Psoas muscle (tissue), 8 donors: Measurements from ENCODE around the gene TXNDC8. TPM values are rescaled to one million over a fixed set of nuclear protein-coding genes. Genes with fewer than 3 reads are reported as not detected.
A peak's percentile ranks its signal among the peaks of the same experiment; 100 is the strongest.

ENCODE experiments used
- ATAC-seq, 4 donors: fragments of 200-7000 bp; cut with Tn5 transposase; one replicate each; pipeline ENCODE4 v1.9.1; 2020; ENCODE audit warnings: moderate library complexity in 3 of 4, mild to moderate bottlenecking in 2 of 4
- DNase-seq, 2 donors: peaks; one replicate each; pipeline ENCODE4 v3.0.0-alpha.2; 2020
- H3K27ac ChIP-seq: fragments of 200-600 bp; one replicate; pipeline ENCODE4 v1.8.0; 2022
- H3K27me3 ChIP-seq, 3 donors: fragments of 200-600 bp in 1 of 3; one replicate each; pipeline versions ENCODE4 v1.6.1 to v1.8.0; 2013 to 2022; ENCODE audit warnings: low read length in 2 of 3, mild to moderate bottlenecking in 2 of 3, moderate library complexity in 1 of 3; ENCODE audit not compliant: insufficient read depth in 3 of 3
- H3K36me3 ChIP-seq, 2 donors: fragments of 200-600 bp in 1 of 2; one replicate each; pipeline versions ENCODE4 v1.6.1 to v1.8.0; 2013 to 2022; ENCODE audit warnings: low read depth in 1 of 2, mild to moderate bottlenecking in 1 of 2, moderate library complexity in 1 of 2; ENCODE audit not compliant: insufficient read depth in 1 of 2
- H3K4me1 ChIP-seq: fragments of 200-600 bp; one replicate; pipeline ENCODE4 v1.8.0; 2022
- H3K4me3 ChIP-seq: fragments of 200-600 bp; one replicate; pipeline ENCODE4 v1.8.0; 2022; ENCODE audit warnings: mild to moderate bottlenecking
- H3K9me3 ChIP-seq: fragments of 200-600 bp; one replicate; pipeline ENCODE4 v1.8.0; 2022
- CTCF ChIP-seq: fragments of 200-600 bp; IDR thresholded peaks from one replicate; pipeline ENCODE4 v1.8.0; 2022; ENCODE audit warnings: antibody characterized with exemption
- WGBS, 3 donors: extraction: QIAGEN DNeasy Blood & Tissue Kit; methylation state at CpG; one replicate each; pipeline versions ENCODE4 v1.1.6 to v1.1.7; 2013; 5-methylcytosine and 5-hydroxymethylcytosine counted together
- intact Hi-C, 2 donors: fragments of 100-400 bp; cut with DNase I; formaldehyde crosslinking; loops; one replicate each; pipeline versions ENCODE4 v1.11.0 to v1.14.2; 2022
- polyA plus RNA-seq, 3 donors: library from polyadenylated mRNA; stranded (reverse); fragments of 200-250 nt; gene quantifications; one replicate each; pipeline ENCODE4 v1.2.3, GENCODE V29; 2013
- total RNA-seq, 4 donors: library from RNA; stranded (reverse); fragmentation: NEBNext Ultra II Directional in 2 of 4; extraction: Animal tissue kit (Norgen Biotek cat#: 25700) in 2 of 4; gene quantifications; one replicate each; pipeline versions ENCODE4 v1.2.1 to v1.2.4, GENCODE V29; 2021 to 2023
- donor health status: healthy with polysubstance abuse.
- donor health status: DM: no; HTN: no; CAD: no; lungs with moderate emphysema.
- donor health status: Bipolar disorder and iron deficiency.
- donor health status: healthy.
- donor health status: DM: yes; HTN: yes; CAD: no.
- donor health status: DM: no; HTN: no; CAD: no.
- donor health status: DM: no; HTN: no; CAD: no.
- donor health status: DM: yes; HTN: yes; CAD: no.

The TXNDC8 gene
- total and polyA plus RNA-seq, 7 donors = not detected

- DNase-seq (no peak), ATAC-seq (no peak)
- Histone ChIP-seq H3K9me3 (no peaks in the 10 kb centered on the region), H3K4me1 (peaks cover 19% of the 10 kb centered on the region), H3K27ac (peak overlapping the region; percentile 86), H3K4me3 (peak overlapping the region; percentile 90), H3K36me3 (peaks cover 0 to 10% of the 10 kb centered on the region in 2 donors), H3K27me3 (no peaks in the 10 kb centered on the region)
- no peak for TF ChIP-seq CTCF
- WGBS, 3 donors = 15 to 33% (median 25%) methylated on average over 17 of the region's 17 CpGs
- intact Hi-C loops = no loop called here
These were observed 82.6 kb downstream of the TXNDC8 start for GRCh38 chr9:110255034-110255462.

GRCh38 chr9:110254500-110254899, 83.2 kb downstream of the TXNDC8 start:
- no peak for DNase-seq
- intact Hi-C loops = no loop called here
- ATAC-seq = no peak
- 87 to 92% (median 91%) methylated on average over 2 of the region's 2 CpGs for WGBS, 3 donors
- Histone ChIP-seq H3K27ac (peak overlapping the region; percentile 86), H3K36me3 (peaks cover 0 to 16% of the 10 kb centered on the region in 2 donors), H3K4me3 (peak overlapping the region; percentile 90), H3K4me1 (peaks cover 19% of the 10 kb centered on the region), H3K9me3 (no peaks in the 10 kb centered on the region), H3K27me3 (no peaks in the 10 kb centered on the region)
- TF ChIP-seq CTCF = no peak

Other genes starting within 250 kb of the TXNDC8 start
- gene C9orf152, start 129.7 kb downstream of the TXNDC8 start, total RNA-seq = not detected
- gene C9orf152, start 129.7 kb downstream of the TXNDC8 start, polyA plus RNA-seq = under 1 TPM in 1 of 3 donors, not detected in 2; 0.08 TPM
- 100 to 1,000 TPM in 1 of 4 donors, 10 to 100 TPM in 3; 38.0 to 118 (median 71.6) TPM for gene TXN, start 81.4 kb downstream of the TXNDC8 start, total RNA-seq
- gene TXN, start 81.4 kb downstream of the TXNDC8 start, polyA plus RNA-seq = 100 to 1,000 TPM in 2 of 3 donors, 10 to 100 TPM in 1; 73.4 to 366 (median 135) TPM
- 10 to 100 TPM in 3 of 4 donors, 1 to 10 TPM in 1; 5.5 to 16.3 (median 13.5) TPM for gene SVEP1, start 241.9 kb upstream of the TXNDC8 start, total RNA-seq
- 1 to 10 TPM in 2 of 3 donors, under 1 TPM in 1; 0.78 to 1.9 (median 1.0) TPM for gene SVEP1, start 241.9 kb upstream of the TXNDC8 start, polyA plus RNA-seq